WTC11 (cell line): ENCODE results near the gene PPAN. TPM values are rescaled to one million over a fixed set of nuclear protein-coding genes. Genes with fewer than 3 reads are reported as not detected.

Experiments used
- CREB1 ChIP-seq: sonication (generic); formaldehyde crosslinking; IDR thresholded peaks from 2 replicates; pipeline ENCODE4 v1.8.0; 2023; ENCODE audit warnings: mild to moderate bottlenecking, missing genetic modification reagents
- ESRRA ChIP-seq: sonication (generic); formaldehyde crosslinking; IDR thresholded peaks from 2 replicates; pipeline ENCODE4 v1.8.1; 2022; ENCODE audit warnings: mild to moderate bottlenecking, missing genetic modification reagents, borderline replicate concordance
- FOXP1 ChIP-seq: sonication (generic); formaldehyde crosslinking; IDR thresholded peaks from 2 replicates; pipeline ENCODE4 v1.8.0; 2022; ENCODE audit warnings: missing genetic modification reagents, mild to moderate bottlenecking, moderate library complexity, borderline replicate concordance
- HMGA2 ChIP-seq: fragments of 250-450 bp; sonication (Bioruptor Pico); IDR thresholded peaks from 2 replicates; pipeline ENCODE4 v1.4.0; 2021; ENCODE audit warnings: mild to moderate bottlenecking, moderate library complexity
- JUN ChIP-seq: sonication (generic); formaldehyde crosslinking; IDR thresholded peaks from 2 replicates; pipeline ENCODE4 v1.8.0; 2023; ENCODE audit warnings: mild to moderate bottlenecking, missing genetic modification reagents
- KAT7 ChIP-seq: sonication (generic); formaldehyde crosslinking; IDR thresholded peaks from 2 replicates; pipeline ENCODE4 v1.8.1; 2023; ENCODE audit warnings: missing genetic modification reagents, mild to moderate bottlenecking, borderline replicate concordance
- MXD4 ChIP-seq: fragments of 250-450 bp; sonication (Bioruptor Pico); IDR thresholded peaks from 2 replicates; pipeline ENCODE4 v1.8.0; 2021; ENCODE audit warnings: mild to moderate bottlenecking, moderate library complexity, borderline replicate concordance
- NFE2L1 ChIP-seq: sonication (generic); formaldehyde crosslinking; IDR thresholded peaks from 2 replicates; pipeline ENCODE4 v1.8.1; 2023; ENCODE audit warnings: missing genetic modification reagents
- NFYB ChIP-seq: sonication (generic); formaldehyde crosslinking; conservative IDR thresholded peaks from 2 replicates; pipeline ENCODE4 v1.8.0; 2022; ENCODE audit warnings: low read depth, missing genetic modification reagents
- NR1H2 ChIP-seq: sonication (generic); formaldehyde crosslinking; IDR thresholded peaks from 2 replicates; pipeline ENCODE4 v1.9.0; 2021; ENCODE audit warnings: mild to moderate bottlenecking, moderate library complexity, missing genetic modification reagents
- RORB ChIP-seq: fragments of 250-450 bp; sonication (Bioruptor Pico); IDR thresholded peaks from 2 replicates; pipeline ENCODE4 v1.9.0; 2021; ENCODE audit warnings: mild to moderate bottlenecking
- SMAD3 ChIP-seq: sonication (generic); formaldehyde crosslinking; IDR thresholded peaks from 2 replicates; pipeline ENCODE4 v1.8.0; 2022; ENCODE audit warnings: missing genetic modification reagents, mild to moderate bottlenecking, borderline replicate concordance
- TEAD1 ChIP-seq: sonication (generic); formaldehyde crosslinking; IDR thresholded peaks from 2 replicates; pipeline ENCODE4 v1.8.0; 2022; ENCODE audit warnings: mild to moderate bottlenecking, missing genetic modification reagents
- ZNF121 ChIP-seq: sonication (generic); formaldehyde crosslinking; IDR thresholded peaks from 2 replicates; pipeline ENCODE4 v1.8.0; 2023; ENCODE audit warnings: missing genetic modification reagents
- ZNF232 ChIP-seq: sonication (generic); formaldehyde crosslinking; IDR thresholded peaks from 2 replicates; pipeline ENCODE4 v1.8.0; 2022; ENCODE audit warnings: mild to moderate bottlenecking, missing genetic modification reagents
- total RNA-seq: library from RNA; stranded (reverse); gene quantifications from 3 replicates; pipeline ENCODE4 v1.2.3, GENCODE V29; 2021
- TF ChIP-seq, protein P1 (sequence below): sonication (generic); formaldehyde crosslinking; IDR thresholded peaks from 2 replicates; pipeline ENCODE4 v1.8.0; 2022; ENCODE audit warnings: mild to moderate bottlenecking, missing genetic modification reagents
- TF ChIP-seq, protein P2 (sequence below): sonication (generic); formaldehyde crosslinking; IDR thresholded peaks from 2 replicates; pipeline ENCODE4 v1.8.1; 2023; ENCODE audit warnings: mild to moderate bottlenecking, missing genetic modification reagents, borderline replicate concordance
- TF ChIP-seq, protein P3 (sequence below): sonication (generic); formaldehyde crosslinking; IDR thresholded peaks from 2 replicates; pipeline ENCODE4 v1.8.1; 2022; ENCODE audit warnings: mild to moderate bottlenecking, missing genetic modification reagents, moderate library complexity, borderline replicate concordance
- TF ChIP-seq, protein P4 (sequence below): sonication (generic); formaldehyde crosslinking; conservative IDR thresholded peaks from 2 replicates; pipeline ENCODE4 v1.8.1; 2022; ENCODE audit warnings: mild to moderate bottlenecking, missing genetic modification reagents
- TF ChIP-seq, protein P5 (sequence below): sonication (generic); formaldehyde crosslinking; IDR thresholded peaks from 2 replicates; pipeline ENCODE4 v1.8.0; 2023; ENCODE audit warnings: missing genetic modification reagents, mild to moderate bottlenecking, borderline replicate concordance
- TF ChIP-seq, protein P6 (sequence below): sonication (generic); formaldehyde crosslinking; IDR thresholded peaks from 2 replicates; pipeline ENCODE4 v1.8.0; 2022; ENCODE audit warnings: mild to moderate bottlenecking, missing genetic modification reagents
- TF ChIP-seq, protein P7 (sequence below): sonication (generic); formaldehyde crosslinking; IDR thresholded peaks from 2 replicates; pipeline ENCODE4 v1.8.1; 2023; ENCODE audit warnings: mild to moderate bottlenecking, moderate library complexity, missing genetic modification reagents

The PPAN gene
- total RNA-seq, 1 experiment from 2014 or later: 83.7 TPM

DNA sequence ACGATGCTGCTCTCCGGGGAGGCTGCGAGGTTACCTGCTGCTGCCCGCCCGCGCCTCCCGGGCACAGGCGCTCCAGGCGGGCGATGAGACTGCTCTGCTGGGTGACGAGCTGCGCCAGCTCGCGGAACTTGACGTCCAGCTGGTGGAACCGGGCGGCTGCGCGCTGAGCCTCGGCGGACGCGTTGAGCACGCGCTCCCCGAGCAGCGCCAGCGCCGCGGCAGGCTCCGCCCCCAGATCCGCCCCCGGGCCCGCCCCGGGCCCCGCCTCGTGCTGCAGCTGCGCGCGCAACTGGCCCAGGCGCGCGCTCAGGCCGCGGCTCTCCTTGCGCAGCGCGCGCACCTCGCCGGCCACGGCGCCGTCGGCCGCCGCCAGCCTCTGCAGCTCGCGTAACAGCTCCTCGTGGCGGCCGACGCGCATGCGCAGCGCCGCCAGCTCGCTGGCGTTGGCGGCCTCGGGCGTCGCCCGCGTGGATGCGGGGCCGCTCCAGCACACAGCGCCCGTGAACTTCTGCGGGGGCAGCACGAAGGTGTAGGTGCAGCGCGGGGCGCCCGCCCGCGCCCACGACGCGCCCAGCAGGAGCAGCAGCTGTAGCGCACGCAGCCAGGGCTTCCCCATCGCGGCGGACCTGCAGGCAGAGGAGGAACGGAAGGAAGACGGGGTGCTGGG lies 10.1 kb upstream of the PPAN start (continued):
- TF ChIP-seq, protein P1, sequence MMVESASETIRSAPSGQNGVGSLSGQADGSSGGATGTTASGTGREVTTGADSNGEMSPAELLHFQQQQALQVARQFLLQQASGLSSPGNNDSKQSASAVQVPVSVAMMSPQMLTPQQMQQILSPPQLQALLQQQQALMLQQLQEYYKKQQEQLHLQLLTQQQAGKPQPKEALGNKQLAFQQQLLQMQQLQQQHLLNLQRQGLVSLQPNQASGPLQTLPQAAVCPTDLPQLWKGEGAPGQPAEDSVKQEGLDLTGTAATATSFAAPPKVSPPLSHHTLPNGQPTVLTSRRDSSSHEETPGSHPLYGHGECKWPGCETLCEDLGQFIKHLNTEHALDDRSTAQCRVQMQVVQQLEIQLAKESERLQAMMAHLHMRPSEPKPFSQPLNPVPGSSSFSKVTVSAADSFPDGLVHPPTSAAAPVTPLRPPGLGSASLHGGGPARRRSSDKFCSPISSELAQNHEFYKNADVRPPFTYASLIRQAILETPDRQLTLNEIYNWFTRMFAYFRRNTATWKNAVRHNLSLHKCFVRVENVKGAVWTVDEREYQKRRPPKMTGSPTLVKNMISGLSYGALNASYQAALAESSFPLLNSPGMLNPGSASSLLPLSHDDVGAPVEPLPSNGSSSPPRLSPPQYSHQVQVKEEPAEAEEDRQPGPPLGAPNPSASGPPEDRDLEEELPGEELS (CRISPR knock-in tag): peak; percentile 98
- TF ChIP-seq KAT7 (CRISPR knock-in tag) (no peak), RORB (CRISPR knock-in tag) (no peak), ZNF232 (peak; percentile 61; the same call in 1 of the 2 replicates), NFYB (CRISPR knock-in tag) (peak; percentile 41; the same call in 1 of the 2 replicates), MXD4 (CRISPR knock-in tag) (no peak), TEAD1 (CRISPR knock-in tag) (peak; percentile 83), HMGA2 (CRISPR knock-in tag) (no peak), CREB1 (CRISPR knock-in tag) (no peak), ESRRA (CRISPR knock-in tag) (peak; percentile 83), SMAD3 (CRISPR knock-in tag) (0 out of 2 replicates have a peak, but pooled peaks have one; percentile 68), NR1H2 (no peak), ZNF121 (no peak), NFE2L1 (CRISPR knock-in tag) (0 out of 2 replicates have a peak, but pooled peaks have one; percentile 26), FOXP1 (peak; percentile 95), JUN (CRISPR knock-in tag) (0 out of 2 replicates have a peak, but pooled peaks have one; percentile 79)
- TF ChIP-seq, protein P2, sequence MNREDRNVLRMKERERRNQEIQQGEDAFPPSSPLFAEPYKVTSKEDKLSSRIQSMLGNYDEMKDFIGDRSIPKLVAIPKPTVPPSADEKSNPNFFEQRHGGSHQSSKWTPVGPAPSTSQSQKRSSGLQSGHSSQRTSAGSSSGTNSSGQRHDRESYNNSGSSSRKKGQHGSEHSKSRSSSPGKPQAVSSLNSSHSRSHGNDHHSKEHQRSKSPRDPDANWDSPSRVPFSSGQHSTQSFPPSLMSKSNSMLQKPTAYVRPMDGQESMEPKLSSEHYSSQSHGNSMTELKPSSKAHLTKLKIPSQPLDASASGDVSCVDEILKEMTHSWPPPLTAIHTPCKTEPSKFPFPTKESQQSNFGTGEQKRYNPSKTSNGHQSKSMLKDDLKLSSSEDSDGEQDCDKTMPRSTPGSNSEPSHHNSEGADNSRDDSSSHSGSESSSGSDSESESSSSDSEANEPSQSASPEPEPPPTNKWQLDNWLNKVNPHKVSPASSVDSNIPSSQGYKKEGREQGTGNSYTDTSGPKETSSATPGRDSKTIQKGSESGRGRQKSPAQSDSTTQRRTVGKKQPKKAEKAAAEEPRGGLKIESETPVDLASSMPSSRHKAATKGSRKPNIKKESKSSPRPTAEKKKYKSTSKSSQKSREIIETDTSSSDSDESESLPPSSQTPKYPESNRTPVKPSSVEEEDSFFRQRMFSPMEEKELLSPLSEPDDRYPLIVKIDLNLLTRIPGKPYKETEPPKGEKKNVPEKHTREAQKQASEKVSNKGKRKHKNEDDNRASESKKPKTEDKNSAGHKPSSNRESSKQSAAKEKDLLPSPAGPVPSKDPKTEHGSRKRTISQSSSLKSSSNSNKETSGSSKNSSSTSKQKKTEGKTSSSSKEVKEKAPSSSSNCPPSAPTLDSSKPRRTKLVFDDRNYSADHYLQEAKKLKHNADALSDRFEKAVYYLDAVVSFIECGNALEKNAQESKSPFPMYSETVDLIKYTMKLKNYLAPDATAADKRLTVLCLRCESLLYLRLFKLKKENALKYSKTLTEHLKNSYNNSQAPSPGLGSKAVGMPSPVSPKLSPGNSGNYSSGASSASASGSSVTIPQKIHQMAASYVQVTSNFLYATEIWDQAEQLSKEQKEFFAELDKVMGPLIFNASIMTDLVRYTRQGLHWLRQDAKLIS (CRISPR knock-in tag): no peak
- TF ChIP-seq, protein P3, sequence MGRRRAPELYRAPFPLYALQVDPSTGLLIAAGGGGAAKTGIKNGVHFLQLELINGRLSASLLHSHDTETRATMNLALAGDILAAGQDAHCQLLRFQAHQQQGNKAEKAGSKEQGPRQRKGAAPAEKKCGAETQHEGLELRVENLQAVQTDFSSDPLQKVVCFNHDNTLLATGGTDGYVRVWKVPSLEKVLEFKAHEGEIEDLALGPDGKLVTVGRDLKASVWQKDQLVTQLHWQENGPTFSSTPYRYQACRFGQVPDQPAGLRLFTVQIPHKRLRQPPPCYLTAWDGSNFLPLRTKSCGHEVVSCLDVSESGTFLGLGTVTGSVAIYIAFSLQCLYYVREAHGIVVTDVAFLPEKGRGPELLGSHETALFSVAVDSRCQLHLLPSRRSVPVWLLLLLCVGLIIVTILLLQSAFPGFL (CRISPR knock-in tag): no peak
- TF ChIP-seq, protein P4, sequence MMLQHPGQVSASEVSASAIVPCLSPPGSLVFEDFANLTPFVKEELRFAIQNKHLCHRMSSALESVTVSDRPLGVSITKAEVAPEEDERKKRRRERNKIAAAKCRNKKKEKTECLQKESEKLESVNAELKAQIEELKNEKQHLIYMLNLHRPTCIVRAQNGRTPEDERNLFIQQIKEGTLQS (CRISPR knock-in tag): no peak
- TF ChIP-seq, protein P5, sequence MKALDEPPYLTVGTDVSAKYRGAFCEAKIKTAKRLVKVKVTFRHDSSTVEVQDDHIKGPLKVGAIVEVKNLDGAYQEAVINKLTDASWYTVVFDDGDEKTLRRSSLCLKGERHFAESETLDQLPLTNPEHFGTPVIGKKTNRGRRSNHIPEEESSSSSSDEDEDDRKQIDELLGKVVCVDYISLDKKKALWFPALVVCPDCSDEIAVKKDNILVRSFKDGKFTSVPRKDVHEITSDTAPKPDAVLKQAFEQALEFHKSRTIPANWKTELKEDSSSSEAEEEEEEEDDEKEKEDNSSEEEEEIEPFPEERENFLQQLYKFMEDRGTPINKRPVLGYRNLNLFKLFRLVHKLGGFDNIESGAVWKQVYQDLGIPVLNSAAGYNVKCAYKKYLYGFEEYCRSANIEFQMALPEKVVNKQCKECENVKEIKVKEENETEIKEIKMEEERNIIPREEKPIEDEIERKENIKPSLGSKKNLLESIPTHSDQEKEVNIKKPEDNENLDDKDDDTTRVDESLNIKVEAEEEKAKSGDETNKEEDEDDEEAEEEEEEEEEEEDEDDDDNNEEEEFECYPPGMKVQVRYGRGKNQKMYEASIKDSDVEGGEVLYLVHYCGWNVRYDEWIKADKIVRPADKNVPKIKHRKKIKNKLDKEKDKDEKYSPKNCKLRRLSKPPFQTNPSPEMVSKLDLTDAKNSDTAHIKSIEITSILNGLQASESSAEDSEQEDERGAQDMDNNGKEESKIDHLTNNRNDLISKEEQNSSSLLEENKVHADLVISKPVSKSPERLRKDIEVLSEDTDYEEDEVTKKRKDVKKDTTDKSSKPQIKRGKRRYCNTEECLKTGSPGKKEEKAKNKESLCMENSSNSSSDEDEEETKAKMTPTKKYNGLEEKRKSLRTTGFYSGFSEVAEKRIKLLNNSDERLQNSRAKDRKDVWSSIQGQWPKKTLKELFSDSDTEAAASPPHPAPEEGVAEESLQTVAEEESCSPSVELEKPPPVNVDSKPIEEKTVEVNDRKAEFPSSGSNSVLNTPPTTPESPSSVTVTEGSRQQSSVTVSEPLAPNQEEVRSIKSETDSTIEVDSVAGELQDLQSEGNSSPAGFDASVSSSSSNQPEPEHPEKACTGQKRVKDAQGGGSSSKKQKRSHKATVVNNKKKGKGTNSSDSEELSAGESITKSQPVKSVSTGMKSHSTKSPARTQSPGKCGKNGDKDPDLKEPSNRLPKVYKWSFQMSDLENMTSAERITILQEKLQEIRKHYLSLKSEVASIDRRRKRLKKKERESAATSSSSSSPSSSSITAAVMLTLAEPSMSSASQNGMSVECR: peak; percentile 24
- TF ChIP-seq, protein P6, sequence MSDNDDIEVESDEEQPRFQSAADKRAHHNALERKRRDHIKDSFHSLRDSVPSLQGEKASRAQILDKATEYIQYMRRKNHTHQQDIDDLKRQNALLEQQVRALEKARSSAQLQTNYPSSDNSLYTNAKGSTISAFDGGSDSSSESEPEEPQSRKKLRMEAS (CRISPR knock-in tag): peak; percentile 96
- TF ChIP-seq, protein P7, sequence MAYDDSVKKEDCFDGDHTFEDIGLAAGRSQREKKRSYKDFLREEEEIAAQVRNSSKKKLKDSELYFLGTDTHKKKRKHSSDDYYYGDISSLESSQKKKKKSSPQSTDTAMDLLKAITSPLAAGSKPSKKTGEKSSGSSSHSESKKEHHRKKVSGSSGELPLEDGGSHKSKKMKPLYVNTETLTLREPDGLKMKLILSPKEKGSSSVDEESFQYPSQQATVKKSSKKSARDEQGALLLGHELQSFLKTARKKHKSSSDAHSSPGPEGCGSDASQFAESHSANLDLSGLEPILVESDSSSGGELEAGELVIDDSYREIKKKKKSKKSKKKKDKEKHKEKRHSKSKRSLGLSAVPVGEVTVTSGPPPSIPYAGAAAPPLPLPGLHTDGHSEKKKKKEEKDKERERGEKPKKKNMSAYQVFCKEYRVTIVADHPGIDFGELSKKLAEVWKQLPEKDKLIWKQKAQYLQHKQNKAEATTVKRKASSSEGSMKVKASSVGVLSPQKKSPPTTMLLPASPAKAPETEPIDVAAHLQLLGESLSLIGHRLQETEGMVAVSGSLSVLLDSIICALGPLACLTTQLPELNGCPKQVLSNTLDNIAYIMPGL: peak; percentile 56; the same call in 1 of the 2 replicates
